SH-SY5Y (cell line): ENCODE results near the gene MMP15.

Experiments
- GATA2 ChIP-seq: IDR thresholded peaks from 2 replicates; pipeline ENCODE4 v1.6.1; 2011; ENCODE audit warnings: mild to moderate bottlenecking, low read depth, low read length
- GATA3 ChIP-seq: IDR thresholded peaks from 2 replicates; pipeline ENCODE4 v1.6.1; 2011; ENCODE audit warnings: low read depth, mild to moderate bottlenecking, low read length, moderate library complexity

DNA sequence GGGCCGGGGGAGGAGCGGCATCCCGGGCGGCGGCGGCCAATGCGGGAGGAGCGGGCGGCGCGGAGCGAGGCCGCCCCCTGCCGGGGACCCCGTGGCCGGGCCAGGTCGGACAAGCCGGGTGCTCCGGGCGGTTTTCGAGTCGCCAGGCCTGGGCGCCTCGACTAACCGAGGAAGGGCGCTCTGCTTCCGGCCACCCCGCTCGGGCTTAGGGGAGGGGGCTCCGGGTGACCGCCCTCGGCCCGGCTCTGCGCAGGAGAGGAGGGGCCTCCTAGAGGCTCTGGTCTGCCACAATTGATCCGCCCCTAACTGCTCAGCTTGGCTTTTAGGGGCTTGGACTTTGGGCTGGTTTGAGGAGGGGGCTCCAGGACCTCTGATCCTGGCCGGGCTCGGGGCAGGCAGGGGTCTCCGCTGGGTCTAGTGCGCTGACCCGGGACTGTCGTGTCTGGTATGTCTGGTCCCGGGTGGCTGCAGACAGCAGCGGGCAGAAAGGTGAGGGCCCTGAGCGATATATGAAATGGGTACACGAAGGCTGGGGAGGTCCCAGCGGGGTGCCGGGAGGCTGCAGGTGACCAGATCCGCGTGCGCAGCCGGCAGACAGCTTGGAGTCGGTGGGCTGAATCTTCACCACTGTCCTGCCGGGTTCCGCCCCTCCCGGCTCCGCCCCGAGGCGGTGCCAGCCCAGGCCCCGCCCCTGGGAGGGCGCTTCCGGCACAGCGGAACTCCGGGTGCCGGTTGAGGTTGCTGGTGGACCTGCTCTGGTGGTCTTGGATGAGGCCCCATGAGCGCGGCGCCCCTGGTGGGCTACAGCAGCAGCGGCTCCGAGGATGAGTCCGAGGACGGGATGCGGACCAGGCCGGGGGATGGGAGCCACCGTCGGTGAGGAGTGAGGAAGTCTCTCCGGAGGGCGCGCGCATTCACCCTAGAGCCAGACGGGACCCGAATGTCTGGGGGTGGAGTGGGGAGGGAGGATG lies 24.6 kb upstream of the MMP15 start, which contains the start of gene USB1:
- no peak for TF ChIP-seq GATA3
- TF ChIP-seq GATA2, result no peak
